OCI-LY3 (cell line): ENCODE measurements around the gene WWOX.

Source experiments
- H2AFZ ChIP-seq: fragments of 200-600, 300-600 bp; shearing (Covaris generic); 2 replicates; pipeline ENCODE4 v1.6.0; 2014; ENCODE audit warnings: antibody characterized with exemption, low read depth, low read length
- H3K27ac ChIP-seq: fragments of 200-600, 300-600 bp; sonication (generic); 2 replicates; pipeline ENCODE4 v1.5.1; 2014; ENCODE audit warnings: mild to moderate bottlenecking, low read length, moderate library complexity, mixed read lengths
- H3K27me3 ChIP-seq: fragments of 200-600, 300-600 bp; sonication (generic); 2 replicates; pipeline ENCODE4 v1.6.1; 2014; ENCODE audit warnings: low read depth, low read length, mixed read lengths
- H3K36me3 ChIP-seq: fragments of 200-600, 300-600 bp; sonication (generic); replicated peaks from 2 replicates; pipeline ENCODE3; 2014; ENCODE audit warnings: low read depth, low read length, mixed read lengths
- H3K4me1 ChIP-seq: fragments of 300-600, 200-600 bp; sonication (generic); 2 replicates; pipeline ENCODE4 v1.6.1; 2014; ENCODE audit warnings: low read length, mixed read lengths
- H3K4me2 ChIP-seq: fragments of 200-600, 300-600 bp; sonication (generic); 2 replicates; pipeline ENCODE4 v1.6.1; 2014; ENCODE audit warnings: low read length, mixed read lengths
- H3K4me3 ChIP-seq: fragments of 300-600, 200-600 bp; sonication (generic); 2 replicates; pipeline ENCODE4 v1.5.1; 2014; ENCODE audit warnings: antibody characterized with exemption, mild to moderate bottlenecking, low read length, moderate library complexity
- H3K79me2 ChIP-seq: fragments of 300-600, 200-600 bp; shearing (Covaris generic); 2 replicates; pipeline ENCODE4 v1.6.1; 2014; ENCODE audit warnings: mild to moderate bottlenecking, low read length, mixed read lengths
- H3K9ac ChIP-seq: fragments of 300-600, 200-600 bp; shearing (Covaris generic); 2 replicates; pipeline ENCODE4 v1.6.0; 2014; ENCODE audit warnings: mild to moderate bottlenecking, low read length, moderate library complexity
- H3K9me3 ChIP-seq: fragments of 200-600, 300-600 bp; shearing (Covaris generic); 2 replicates; pipeline ENCODE4 v1.6.1; 2014; ENCODE audit warnings: low read length, mixed read lengths; ENCODE audit not compliant: insufficient read depth
- H4K20me1 ChIP-seq: fragments of 200-600, 300-600 bp; sonication (generic); 2 replicates; pipeline ENCODE4 v1.6.1; 2016; ENCODE audit warnings: low read length, mixed read lengths; ENCODE audit not compliant: insufficient read depth
- EZH2phosphoT487 ChIP-seq: fragments of 200-600 bp; shearing (Covaris generic); IDR thresholded peaks from 2 replicates; pipeline ENCODE4 v1.6.1; 2018; ENCODE audit warnings: antibody characterized with exemption, mixed run types, low read depth
- TF ChIP-seq, protein P1 (sequence below): fragments of 200-600, 300-600 bp; sonication (generic); IDR thresholded peaks from 2 replicates; pipeline ENCODE4 v1.5.1; 2014; ENCODE audit warnings: antibody characterized with exemption, low read length, low read depth

Gene WWOX

DNA sequence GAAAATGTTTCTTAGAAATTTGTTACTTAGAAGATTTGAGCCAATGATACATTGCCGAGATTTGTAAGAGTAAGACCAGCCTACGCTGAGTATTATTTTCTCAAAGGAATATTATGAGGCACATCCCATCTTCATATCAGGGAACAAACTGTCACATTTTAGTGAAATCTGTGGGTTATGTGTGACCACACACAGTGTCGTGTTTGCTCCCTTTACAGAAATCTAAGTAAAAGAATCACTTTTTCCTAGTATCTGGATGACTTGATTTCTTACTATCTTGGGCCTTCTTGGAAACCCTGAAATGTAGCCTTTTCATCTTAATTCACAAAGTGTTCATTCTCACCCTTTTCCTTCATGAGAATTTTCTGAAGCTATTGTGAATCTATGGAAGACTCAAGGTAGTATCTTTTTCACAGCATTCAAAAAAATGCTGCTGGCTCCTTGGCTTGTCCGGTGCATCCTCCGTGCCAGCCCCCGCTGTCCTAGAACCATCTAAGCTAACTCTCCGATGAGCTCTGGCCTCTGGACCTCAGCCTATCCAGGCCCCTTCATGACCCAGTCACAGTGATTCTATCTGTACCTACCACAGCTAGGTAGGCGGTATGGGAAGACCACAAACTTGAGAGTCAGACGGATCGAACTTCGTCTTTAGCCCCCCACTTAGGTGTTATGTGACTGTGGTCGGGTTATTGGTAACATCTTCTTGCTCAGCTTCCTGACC lies 976.8 kb downstream of the WWOX start:
- no peak overlapping the region for H3K9ac ChIP-seq

GRCh38 chr16:79077346-79077745 lies 977.9 kb downstream of the WWOX start:
- Histone ChIP-seq H3K4me2 (no peak overlapping the region), H3K27me3 (peaks cover 29% of the 10 kb centered on the region), H3K79me2 (no peaks in the 10 kb centered on the region), H2AFZ (no peak overlapping the region), H3K4me1 (no peaks in the 10 kb centered on the region), H3K36me3 (no peaks in the 10 kb centered on the region), H3K9ac (no peak overlapping the region), H3K9me3 (no peaks in the 10 kb centered on the region), H4K20me1 (no peaks in the 10 kb centered on the region), H3K4me3 (no peak overlapping the region), H3K27ac (no peak overlapping the region)
- TF ChIP-seq EZH2phosphoT487 = no peak
- TF ChIP-seq, protein P1, sequence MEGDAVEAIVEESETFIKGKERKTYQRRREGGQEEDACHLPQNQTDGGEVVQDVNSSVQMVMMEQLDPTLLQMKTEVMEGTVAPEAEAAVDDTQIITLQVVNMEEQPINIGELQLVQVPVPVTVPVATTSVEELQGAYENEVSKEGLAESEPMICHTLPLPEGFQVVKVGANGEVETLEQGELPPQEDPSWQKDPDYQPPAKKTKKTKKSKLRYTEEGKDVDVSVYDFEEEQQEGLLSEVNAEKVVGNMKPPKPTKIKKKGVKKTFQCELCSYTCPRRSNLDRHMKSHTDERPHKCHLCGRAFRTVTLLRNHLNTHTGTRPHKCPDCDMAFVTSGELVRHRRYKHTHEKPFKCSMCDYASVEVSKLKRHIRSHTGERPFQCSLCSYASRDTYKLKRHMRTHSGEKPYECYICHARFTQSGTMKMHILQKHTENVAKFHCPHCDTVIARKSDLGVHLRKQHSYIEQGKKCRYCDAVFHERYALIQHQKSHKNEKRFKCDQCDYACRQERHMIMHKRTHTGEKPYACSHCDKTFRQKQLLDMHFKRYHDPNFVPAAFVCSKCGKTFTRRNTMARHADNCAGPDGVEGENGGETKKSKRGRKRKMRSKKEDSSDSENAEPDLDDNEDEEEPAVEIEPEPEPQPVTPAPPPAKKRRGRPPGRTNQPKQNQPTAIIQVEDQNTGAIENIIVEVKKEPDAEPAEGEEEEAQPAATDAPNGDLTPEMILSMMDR = no peak

More for the DNA sequence above, 976.8 kb downstream of the WWOX start:
- no peak overlapping the region for H3K27ac ChIP-seq
- H3K4me3 ChIP-seq = no peak overlapping the region
- no peak for TF ChIP-seq EZH2phosphoT487
- H2AFZ ChIP-seq = no peak overlapping the region
- H3K4me1 ChIP-seq = no peaks in the 10 kb centered on the region
- H3K27me3 ChIP-seq = peaks cover 33% of the 10 kb centered on the region
- no peaks in the 10 kb centered on the region for H3K9me3 ChIP-seq
- H3K36me3 ChIP-seq = no peaks in the 10 kb centered on the region
- H4K20me1 ChIP-seq = no peaks in the 10 kb centered on the region
- H3K79me2 ChIP-seq = no peaks in the 10 kb centered on the region
- H3K4me2 ChIP-seq = no peak overlapping the region

GRCh38 chr16:79079656-79080420 lies 980.4 kb downstream of the WWOX start:
- Histone ChIP-seq H3K79me2 (no peaks in the 10 kb centered on the region), H3K9ac (no peak overlapping the region), H2AFZ (no peak overlapping the region), H4K20me1 (no peaks in the 10 kb centered on the region), H3K4me1 (no peaks in the 10 kb centered on the region), H3K27ac (no peak overlapping the region), H3K27me3 (peaks cover 27% of the 10 kb centered on the region; the same call in 1 of the 2 replicates), H3K9me3 (no peaks in the 10 kb centered on the region), H3K4me3 (no peak overlapping the region), H3K4me2 (no peak overlapping the region), H3K36me3 (no peaks in the 10 kb centered on the region)
- TF ChIP-seq, protein P1 = no peak

DNA sequence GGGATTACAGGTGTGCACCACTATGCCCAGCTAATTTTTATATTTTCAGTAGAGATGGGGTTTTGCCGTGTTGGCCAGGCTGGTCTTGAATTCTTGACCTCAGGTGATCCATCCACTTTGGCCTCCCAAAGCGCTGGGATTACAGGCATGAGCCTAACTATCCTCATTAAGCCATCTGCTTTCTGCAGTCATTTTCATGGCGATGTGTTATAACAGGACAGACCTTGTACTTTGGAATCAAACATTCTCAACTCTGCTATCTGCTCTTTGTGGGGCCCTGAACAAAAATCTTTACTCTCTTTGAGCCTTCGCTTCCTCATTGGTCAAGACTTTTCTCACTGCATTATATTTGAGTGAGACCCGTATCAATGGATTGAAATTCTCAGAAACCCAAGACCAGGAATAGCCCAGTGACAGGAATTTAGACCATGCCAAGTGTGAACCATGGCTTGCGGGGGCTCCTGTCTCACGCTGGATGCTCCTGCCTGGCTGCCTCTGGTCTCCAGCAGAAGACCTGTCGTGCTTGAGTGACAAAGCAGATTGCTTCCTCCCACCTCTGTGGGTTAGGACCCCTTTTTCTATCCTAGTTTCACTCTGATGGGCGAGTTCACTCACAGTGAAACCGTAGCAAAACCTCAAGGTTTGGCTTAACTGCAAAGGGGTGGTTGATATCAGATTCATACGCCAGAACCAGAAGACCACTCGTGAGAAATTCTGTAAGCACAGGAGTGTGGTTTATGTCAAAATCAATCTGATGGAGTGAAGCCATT lies 982.0 kb downstream of the WWOX start:
- Histone ChIP-seq H3K9me3 (no peaks in the 10 kb centered on the region), H4K20me1 (no peaks in the 10 kb centered on the region), H3K36me3 (no peaks in the 10 kb centered on the region), H3K79me2 (no peaks in the 10 kb centered on the region), H3K27me3 (peaks cover 20% of the 10 kb centered on the region; the same call in 1 of the 2 replicates), H3K4me1 (no peaks in the 10 kb centered on the region), H3K4me3 (no peak overlapping the region), H2AFZ (no peak overlapping the region), H3K4me2 (no peak overlapping the region), H3K9ac (no peak overlapping the region), H3K27ac (no peak overlapping the region)
- no peak for TF ChIP-seq EZH2phosphoT487
- TF ChIP-seq, protein P1 = no peak
